Effector memory CD4-positive, alpha-beta T cell (primary cell): ENCODE results near the gene PIEZO1.

Experiments
- DNase-seq, 3 donors: peaks; one replicate each; pipeline ENCODE4 v3.0.0-alpha.2; 2020
- H3K27ac ChIP-seq: 2 replicates; pipeline ENCODE4 v1.7.0; 2013; ENCODE audit warnings: mild to moderate bottlenecking, low read length, moderate library complexity; ENCODE audit not compliant: insufficient read depth, poor library complexity, severe bottlenecking
- H3K27me3 ChIP-seq: replicated peaks from 2 replicates; pipeline ENCODE4 v1.7.0; 2013; ENCODE audit warnings: mild to moderate bottlenecking, low read length; ENCODE audit not compliant: insufficient read depth, control insufficient read depth, poor library complexity, severe bottlenecking
- H3K36me3 ChIP-seq: 2 replicates; pipeline ENCODE4 v1.7.0; 2013; ENCODE audit warnings: mild to moderate bottlenecking, low read length, moderate library complexity; ENCODE audit not compliant: control insufficient read depth, insufficient read depth
- H3K4me1 ChIP-seq: 2 replicates; pipeline ENCODE4 v1.7.0; 2013; ENCODE audit warnings: low read length, mild to moderate bottlenecking; ENCODE audit not compliant: control insufficient read depth, insufficient read depth, poor library complexity, severe bottlenecking
- H3K4me3 ChIP-seq: 2 replicates; pipeline ENCODE4 v1.7.0; 2013; ENCODE audit warnings: low read length, low read depth, mild to moderate bottlenecking; ENCODE audit not compliant: insufficient read depth, poor library complexity, severe bottlenecking
- H3K9me3 ChIP-seq: 2 replicates; pipeline ENCODE4 v1.7.0; 2013; ENCODE audit warnings: mild to moderate bottlenecking, low read length, moderate library complexity; ENCODE audit not compliant: control insufficient read depth

PIEZO1 gene

DNA sequence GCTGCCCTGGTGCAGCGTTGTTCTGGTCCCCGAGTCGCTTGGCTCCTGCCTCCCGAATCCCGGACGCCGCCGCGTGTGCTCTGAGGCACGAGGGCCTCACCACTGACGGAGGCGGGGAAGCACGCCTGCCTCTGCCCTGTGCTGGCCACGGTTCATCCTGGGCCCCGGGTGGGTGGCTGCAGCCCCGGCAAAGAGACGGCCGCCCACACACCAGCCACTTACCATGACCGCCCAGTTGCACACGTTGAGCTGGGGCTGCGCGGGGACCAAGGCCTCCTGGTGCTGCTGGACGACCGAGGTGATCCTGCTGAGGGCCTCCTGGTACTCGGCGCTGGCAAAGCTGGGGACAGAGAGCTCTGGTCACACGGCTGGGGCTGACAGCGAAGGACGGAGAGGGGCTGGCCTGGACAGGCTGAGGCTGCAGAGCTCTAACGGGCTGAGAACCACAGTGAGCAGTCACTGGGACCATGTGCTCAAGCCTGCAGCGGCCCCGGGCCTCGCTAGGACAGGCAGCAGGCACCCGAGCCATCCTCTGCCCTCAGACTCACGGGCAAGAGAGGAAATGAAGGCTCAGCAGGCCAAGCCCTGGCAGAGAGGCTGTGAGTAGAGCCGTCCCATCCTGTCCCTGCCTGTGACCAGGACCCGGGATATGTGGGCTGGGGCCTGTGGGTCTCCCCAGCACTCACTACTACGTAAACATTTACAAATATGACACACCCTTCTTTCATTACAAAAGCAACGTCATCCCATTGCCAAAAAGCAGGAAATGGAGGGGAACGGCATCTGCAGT is 33.0 kb upstream of the PIEZO1 start:
- Histone ChIP-seq H3K9me3 (no peaks in the 10 kb centered on the region), H3K4me1 (no peaks in the 10 kb centered on the region), H3K27me3 (no peaks in the 10 kb centered on the region), H3K36me3 (peaks cover 5% of the 10 kb centered on the region), H3K27ac (no peak overlapping the region), H3K4me3 (no peak overlapping the region)
- no peak for DNase-seq

- DNase-seq = no peak
- Histone ChIP-seq H3K36me3 (no peaks in the 10 kb centered on the region), H3K4me3 (no peak overlapping the region)
Measured at GRCh38 chr16:88816736-88817535, 31.9 kb upstream of the PIEZO1 start.

DNA sequence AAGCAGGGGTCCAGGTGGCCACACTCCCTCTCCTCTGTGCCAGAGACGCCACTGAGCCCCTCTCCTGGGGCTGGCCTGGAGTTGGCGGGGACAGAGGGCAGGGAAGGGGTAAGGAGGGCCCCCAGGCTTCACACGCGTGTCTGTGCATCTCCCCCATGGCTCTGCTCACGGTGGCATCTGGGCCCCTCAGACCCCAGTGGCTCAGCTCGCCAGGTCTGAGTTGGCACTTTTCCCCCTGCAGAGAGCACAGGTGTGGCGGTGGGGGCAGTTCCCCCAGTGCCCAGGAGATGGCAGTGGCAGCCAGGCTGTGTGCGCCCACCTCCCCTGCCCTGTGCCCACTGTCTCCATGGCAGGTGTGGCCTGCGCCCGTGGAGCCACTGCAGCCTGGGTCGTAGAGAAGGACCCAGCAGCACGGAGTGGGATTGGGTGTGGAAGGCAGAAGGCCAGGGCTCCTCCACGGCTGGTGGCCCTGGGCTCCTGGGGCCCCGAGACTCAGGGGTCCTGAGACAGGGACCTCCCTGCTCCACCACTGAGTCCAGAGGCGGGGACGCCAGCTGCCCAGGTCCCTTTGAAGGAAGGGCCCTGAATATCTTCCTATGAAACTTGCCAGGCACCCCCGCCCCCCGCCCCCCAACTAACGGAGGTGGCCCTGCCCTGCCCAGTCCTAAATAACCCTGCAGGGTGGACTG is 31.0 kb upstream of the PIEZO1 start:
- Histone ChIP-seq H3K36me3 (no peaks in the 10 kb centered on the region), H3K4me1 (peaks cover 6% of the 10 kb centered on the region), H3K27ac (no peak overlapping the region), H3K27me3 (no peaks in the 10 kb centered on the region), H3K9me3 (no peaks in the 10 kb centered on the region), H3K4me3 (no peak overlapping the region)
- DNase-seq = peak in 1 of 3 donors; percentile 10

More at GRCh38 chr16:88816736-88817535, 31.9 kb upstream of the PIEZO1 start:
- Histone ChIP-seq H3K27ac (no peak overlapping the region), H3K27me3 (no peaks in the 10 kb centered on the region), H3K9me3 (no peaks in the 10 kb centered on the region), H3K4me1 (no peaks in the 10 kb centered on the region)

- H3K9me3 ChIP-seq = no peaks in the 10 kb centered on the region
- H3K36me3 ChIP-seq = no peaks in the 10 kb centered on the region
- H3K27me3 ChIP-seq = no peaks in the 10 kb centered on the region
- DNase-seq = no peak
- H3K4me3 ChIP-seq = no peak overlapping the region
- no peak overlapping the region for H3K27ac ChIP-seq
- peaks cover 14% of the 10 kb centered on the region for H3K4me1 ChIP-seq
Measured at GRCh38 chr16:88815227-88815626, 30.2 kb upstream of the PIEZO1 start.

GRCh38 chr16:88814144-88814502 is 29.1 kb upstream of the PIEZO1 start:
- Histone ChIP-seq H3K27ac (no peak overlapping the region), H3K27me3 (no peaks in the 10 kb centered on the region), H3K4me3 (no peak overlapping the region), H3K9me3 (no peaks in the 10 kb centered on the region), H3K4me1 (peaks cover 18% of the 10 kb centered on the region), H3K36me3 (peaks cover 7% of the 10 kb centered on the region)
- DNase-seq = no peak

GRCh38 chr16:88813269-88814143 is 28.5 kb upstream of the PIEZO1 start:
- Histone ChIP-seq H3K4me3 (no peak overlapping the region), H3K27me3 (no peaks in the 10 kb centered on the region), H3K27ac (no peak overlapping the region), H3K9me3 (no peaks in the 10 kb centered on the region), H3K36me3 (peaks cover 11% of the 10 kb centered on the region), H3K4me1 (peaks cover 18% of the 10 kb centered on the region)
- DNase-seq = no peak

GRCh38 chr16:88812513-88813268 is 27.7 kb upstream of the PIEZO1 start:
- peak overlapping the region; percentile 94 for H3K4me3 ChIP-seq
- H3K27ac ChIP-seq = peak overlapping the region; percentile 77
- H3K36me3 ChIP-seq = peaks cover 14% of the 10 kb centered on the region
- no peaks in the 10 kb centered on the region for H3K9me3 ChIP-seq
- no peak for DNase-seq
- no peaks in the 10 kb centered on the region for H3K27me3 ChIP-seq
- H3K4me1 ChIP-seq = peaks cover 18% of the 10 kb centered on the region

- DNase-seq = peak; percentile 93
- Histone ChIP-seq H3K27me3 (no peaks in the 10 kb centered on the region), H3K27ac (peak within 1 kb of the TSS; percentile 77), H3K4me3 (peak within 1 kb of the TSS; percentile 94), H3K9me3 (no peaks in the 10 kb centered on the region), H3K36me3 (peaks cover 14% of the 10 kb centered on the region), H3K4me1 (peaks cover 18% of the 10 kb centered on the region)
Measured at GRCh38 chr16:88811769-88812512, 26.9 kb upstream of the PIEZO1 start, which contains the start of gene APRT. TSS of gene APRT (minus strand) at chr16:88811928. CDS start at chr16:88811899, 29 bp downstream.
